ENCODE data around the gene GRIK2.

DNA sequence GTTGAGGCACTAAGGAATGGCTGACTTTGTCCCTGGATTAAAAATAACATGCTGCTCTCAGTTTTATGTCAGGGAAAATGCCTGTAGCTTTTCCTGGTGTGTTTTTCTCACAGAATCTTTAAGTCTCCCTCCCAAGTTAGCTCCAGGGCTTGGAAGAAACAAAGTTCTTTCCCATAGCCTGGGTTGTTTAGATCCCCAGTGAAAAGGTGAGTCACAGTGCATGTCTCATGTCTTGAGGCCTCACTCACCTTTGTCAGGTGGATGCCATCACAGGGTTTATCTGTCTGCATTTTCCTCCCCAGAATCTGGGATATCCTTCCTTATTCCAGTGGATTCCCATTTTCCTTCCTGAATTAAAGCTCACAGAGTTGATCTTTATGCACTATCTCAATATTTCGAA, 722.4 kb downstream of the GRIK2 start:
- TF ChIP-seq, protein P1, sequence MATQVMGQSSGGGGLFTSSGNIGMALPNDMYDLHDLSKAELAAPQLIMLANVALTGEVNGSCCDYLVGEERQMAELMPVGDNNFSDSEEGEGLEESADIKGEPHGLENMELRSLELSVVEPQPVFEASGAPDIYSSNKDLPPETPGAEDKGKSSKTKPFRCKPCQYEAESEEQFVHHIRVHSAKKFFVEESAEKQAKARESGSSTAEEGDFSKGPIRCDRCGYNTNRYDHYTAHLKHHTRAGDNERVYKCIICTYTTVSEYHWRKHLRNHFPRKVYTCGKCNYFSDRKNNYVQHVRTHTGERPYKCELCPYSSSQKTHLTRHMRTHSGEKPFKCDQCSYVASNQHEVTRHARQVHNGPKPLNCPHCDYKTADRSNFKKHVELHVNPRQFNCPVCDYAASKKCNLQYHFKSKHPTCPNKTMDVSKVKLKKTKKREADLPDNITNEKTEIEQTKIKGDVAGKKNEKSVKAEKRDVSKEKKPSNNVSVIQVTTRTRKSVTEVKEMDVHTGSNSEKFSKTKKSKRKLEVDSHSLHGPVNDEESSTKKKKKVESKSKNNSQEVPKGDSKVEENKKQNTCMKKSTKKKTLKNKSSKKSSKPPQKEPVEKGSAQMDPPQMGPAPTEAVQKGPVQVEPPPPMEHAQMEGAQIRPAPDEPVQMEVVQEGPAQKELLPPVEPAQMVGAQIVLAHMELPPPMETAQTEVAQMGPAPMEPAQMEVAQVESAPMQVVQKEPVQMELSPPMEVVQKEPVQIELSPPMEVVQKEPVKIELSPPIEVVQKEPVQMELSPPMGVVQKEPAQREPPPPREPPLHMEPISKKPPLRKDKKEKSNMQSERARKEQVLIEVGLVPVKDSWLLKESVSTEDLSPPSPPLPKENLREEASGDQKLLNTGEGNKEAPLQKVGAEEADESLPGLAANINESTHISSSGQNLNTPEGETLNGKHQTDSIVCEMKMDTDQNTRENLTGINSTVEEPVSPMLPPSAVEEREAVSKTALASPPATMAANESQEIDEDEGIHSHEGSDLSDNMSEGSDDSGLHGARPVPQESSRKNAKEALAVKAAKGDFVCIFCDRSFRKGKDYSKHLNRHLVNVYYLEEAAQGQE (IDR thresholded peaks at IDR 0.05; ENCODE audit: insufficient read depth in 1 of 2, low read depth in 2 of 2, low read length in 1 of 2) = no peak
- TF ChIP-seq, protein P2, sequence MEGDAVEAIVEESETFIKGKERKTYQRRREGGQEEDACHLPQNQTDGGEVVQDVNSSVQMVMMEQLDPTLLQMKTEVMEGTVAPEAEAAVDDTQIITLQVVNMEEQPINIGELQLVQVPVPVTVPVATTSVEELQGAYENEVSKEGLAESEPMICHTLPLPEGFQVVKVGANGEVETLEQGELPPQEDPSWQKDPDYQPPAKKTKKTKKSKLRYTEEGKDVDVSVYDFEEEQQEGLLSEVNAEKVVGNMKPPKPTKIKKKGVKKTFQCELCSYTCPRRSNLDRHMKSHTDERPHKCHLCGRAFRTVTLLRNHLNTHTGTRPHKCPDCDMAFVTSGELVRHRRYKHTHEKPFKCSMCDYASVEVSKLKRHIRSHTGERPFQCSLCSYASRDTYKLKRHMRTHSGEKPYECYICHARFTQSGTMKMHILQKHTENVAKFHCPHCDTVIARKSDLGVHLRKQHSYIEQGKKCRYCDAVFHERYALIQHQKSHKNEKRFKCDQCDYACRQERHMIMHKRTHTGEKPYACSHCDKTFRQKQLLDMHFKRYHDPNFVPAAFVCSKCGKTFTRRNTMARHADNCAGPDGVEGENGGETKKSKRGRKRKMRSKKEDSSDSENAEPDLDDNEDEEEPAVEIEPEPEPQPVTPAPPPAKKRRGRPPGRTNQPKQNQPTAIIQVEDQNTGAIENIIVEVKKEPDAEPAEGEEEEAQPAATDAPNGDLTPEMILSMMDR (IDR thresholded peaks at IDR 0.05) = no peak
- TF ChIP-seq POLR2AphosphoS5 (IDR thresholded peaks at IDR 0.05; ENCODE audit: low read depth, low read length) (no peak), SIN3A (IDR thresholded peaks at IDR 0.05; ENCODE audit: borderline replicate concordance, insufficient read depth, low read depth, low read length) (no peak)
